ENCODE measurements around the gene C16orf87. TPM values are rescaled to one million over a fixed set of nuclear protein-coding genes. Genes with fewer than 3 reads are reported as not detected.
"Not testable (repeated sequence)": the region's sequence is repeated elsewhere in the genome, so short reads cannot be mapped to it uniquely, and the experiment has no call there.

Gene C16orf87
- 1 to 10 TPM; 6.9 to 8.8 TPM for total RNA-seq

- Histone ChIP-seq H3K36me3 (no peaks in the 10 kb centered on the region), H3K27me3 (replicated peaks; ENCODE audit: insufficient read depth) (no peaks in the 10 kb centered on the region), H3K4me1 (ENCODE audit: control insufficient read depth in 1 of 2, low read depth in 2 of 2) (peaks cover 7 to 11% of the 10 kb centered on the region in 2 donors), H3K9me3 (no peaks in the 10 kb centered on the region), H3K27ac (peak within 1 kb of the TSS; percentile 76 to 79), H3K4me3 (peak within 1 kb of the TSS; percentile 90)
- DNase-seq (ENCODE audit: low spot score) (peak; percentile 76), ATAC-seq (ENCODE audit: insufficient number of reproducible peaks, low FRiP score, low read depth) (peak; percentile 97)
- no peak for TF ChIP-seq CTCF (IDR thresholded peaks at IDR 0.05)
These were observed at the start of gene C16orf87 for GRCh38 chr16:46830902-46831647. C16orf87 (minus strand) TSS chr16:46831180; CDS start chr16:46831149, 31 bp downstream.

- TF ChIP-seq CTCF (IDR thresholded peaks at IDR 0.05) = no peak
- no peaks in the 10 kb centered on the region for H3K36me3 ChIP-seq
- no peaks in the 10 kb centered on the region for H3K4me1 ChIP-seq (ENCODE audit: control insufficient read depth in 1 of 2, low read depth in 2 of 2)
- no peaks in the 10 kb centered on the region for H3K27me3 ChIP-seq (replicated peaks; ENCODE audit: insufficient read depth)
- DNase-seq (ENCODE audit: low spot score) (no peak), ATAC-seq (ENCODE audit: insufficient number of reproducible peaks, low FRiP score, low read depth) (no peak)
- no peak overlapping the region for H3K4me3 ChIP-seq
- no peaks in the 10 kb centered on the region for H3K9me3 ChIP-seq
- no peak overlapping the region for H3K27ac ChIP-seq
These were observed 44.3 kb upstream of the C16orf87 start for GRCh38 chr16:46875243-46875642.

GRCh38 chr16:46873201-46873600, 42.2 kb upstream of the C16orf87 start:
- no peak for ATAC-seq (ENCODE audit: insufficient number of reproducible peaks, low FRiP score, low read depth)
- DNase-seq (ENCODE audit: low spot score) = no peak
- Histone ChIP-seq H3K27me3 (replicated peaks; ENCODE audit: insufficient read depth) (no peaks in the 10 kb centered on the region), H3K9me3 (no peaks in the 10 kb centered on the region), H3K27ac (no peak overlapping the region), H3K4me3 (no peak overlapping the region), H3K4me1 (ENCODE audit: control insufficient read depth in 1 of 2, low read depth in 2 of 2) (no peaks in the 10 kb centered on the region), H3K36me3 (no peaks in the 10 kb centered on the region)
- TF ChIP-seq CTCF (IDR thresholded peaks at IDR 0.05) = no peak

- ATAC-seq (ENCODE audit: insufficient number of reproducible peaks, low FRiP score, low read depth) (no peak), DNase-seq (ENCODE audit: low spot score) (no peak)
- H3K36me3 ChIP-seq = no peaks in the 10 kb centered on the region
- H3K9me3 ChIP-seq = no peaks in the 10 kb centered on the region
- no peak overlapping the region for H3K4me3 ChIP-seq
- H3K27me3 ChIP-seq (replicated peaks; ENCODE audit: insufficient read depth) = no peaks in the 10 kb centered on the region
- H3K27ac ChIP-seq = no peak overlapping the region
- TF ChIP-seq CTCF (IDR thresholded peaks at IDR 0.05) = no peak
- no peaks in the 10 kb centered on the region for H3K4me1 ChIP-seq (ENCODE audit: control insufficient read depth in 1 of 2, low read depth in 2 of 2)
These were observed 40.6 kb upstream of the C16orf87 start for GRCh38 chr16:46871597-46871996.

- not testable (repeated sequence) for H3K9me3 ChIP-seq; DNase-seq (ENCODE audit: low spot score); H3K4me3 ChIP-seq; ATAC-seq (ENCODE audit: insufficient number of reproducible peaks, low FRiP score, low read depth); H3K4me1 ChIP-seq (ENCODE audit: control insufficient read depth in 1 of 2, low read depth in 2 of 2); H3K27me3 ChIP-seq (replicated peaks; ENCODE audit: insufficient read depth); H3K27ac ChIP-seq; H3K36me3 ChIP-seq
These were observed 37.9 kb upstream of the C16orf87 start for GRCh38 chr16:46868891-46869290.

- H3K4me3 ChIP-seq; H3K36me3 ChIP-seq; ATAC-seq (ENCODE audit: insufficient number of reproducible peaks, low FRiP score, low read depth); DNase-seq (ENCODE audit: low spot score); H3K27ac ChIP-seq; H3K9me3 ChIP-seq; H3K27me3 ChIP-seq (replicated peaks; ENCODE audit: insufficient read depth); H3K4me1 ChIP-seq (ENCODE audit: control insufficient read depth in 1 of 2, low read depth in 2 of 2): not testable (repeated sequence)
These were observed 36.5 kb upstream of the C16orf87 start for GRCh38 chr16:46867486-46867885.
